HCT116 (cell line): Measurements from ENCODE around the gene BANF1.

Experiments
- CTCF ChIP-seq, 3 experiments: fragments of 200-600 bp in 1 of 3; sonication (generic) in 1 of 3; IDR thresholded peaks in 2 of 3; conservative IDR thresholded peaks in 1 of 3; 2 replicates each; pipeline ENCODE4 v1.5.1; 2012 to 2017; ENCODE audit warnings: low read depth in 2 of 3, low read length in 2 of 3, antibody characterized with exemption in 1 of 3, borderline replicate concordance in 1 of 3, control low read depth in 1 of 3, mild to moderate bottlenecking in 1 of 3, mixed read lengths in 1 of 3, mixed run types in 1 of 3, moderate library complexity in 1 of 3; ENCODE audit not compliant: insufficient read depth in 1 of 3
- EGR1 ChIP-seq: IDR thresholded peaks from 2 replicates; pipeline ENCODE4 v1.6.1; 2012; ENCODE audit warnings: low read depth
- EZH2 ChIP-seq: fragments of 200-600 bp; sonication (generic); IDR thresholded peaks from 2 replicates; pipeline ENCODE4 v1.6.1; 2017; ENCODE audit warnings: antibody characterized with exemption, mixed run types
- EZH2phosphoT487 ChIP-seq: fragments of 200-600 bp; IDR thresholded peaks from 2 replicates; pipeline ENCODE4 v1.6.1; 2018; ENCODE audit warnings: antibody characterized with exemption, borderline replicate concordance
- JUND ChIP-seq: IDR thresholded peaks from 2 replicates; pipeline ENCODE4 v1.6.1; 2012
- POLR2A ChIP-seq: IDR thresholded peaks from 2 replicates; pipeline ENCODE4 v1.7.0; 2011; ENCODE audit warnings: borderline replicate concordance; ENCODE audit not compliant: insufficient read depth, insufficient read length; ENCODE audit errors: extremely low read depth
- POLR2AphosphoS5 ChIP-seq: IDR thresholded peaks from 2 replicates; pipeline ENCODE4 v1.6.1; 2011; ENCODE audit warnings: mild to moderate bottlenecking, low read depth, low read length, moderate library complexity
- RAD21 ChIP-seq: IDR thresholded peaks from 2 replicates; pipeline ENCODE4 v1.6.1; 2012; ENCODE audit warnings: low read depth, mild to moderate bottlenecking
- REST ChIP-seq: IDR thresholded peaks from 2 replicates; pipeline ENCODE4 v1.6.1; 2012; ENCODE audit warnings: low read depth
- SIN3A ChIP-seq: IDR thresholded peaks from 2 replicates; pipeline ENCODE4 v1.6.1; 2012; ENCODE audit warnings: low read depth
- SP1 ChIP-seq: IDR thresholded peaks from 2 replicates; pipeline ENCODE4 v1.6.1; 2012; ENCODE audit warnings: low read depth
- YY1 ChIP-seq: IDR thresholded peaks from 2 replicates; pipeline ENCODE4 v1.6.1; 2011; ENCODE audit warnings: low read length, low read depth, moderate library complexity, mild to moderate bottlenecking; ENCODE audit not compliant: insufficient replicate concordance; ENCODE audit errors: extremely low read depth
- ZFX ChIP-seq: fragments of 450-650 bp; IDR thresholded peaks from 2 replicates; pipeline ENCODE4 v1.6.1; 2017

GRCh38 chr11:66013762-66014100 is 11.4 kb downstream of the BANF1 start:
- TF ChIP-seq RAD21 (no peak), SIN3A (no peak), YY1 (no peak), POLR2A (no peak), EGR1 (no peak), CTCF (IDR thresholded peaks at IDR 0.05 in 2 of 3, conservative IDR thresholded peaks at IDR 0.05 in 1 of 3; ENCODE audit: borderline replicate concordance in 1 of 3, insufficient read depth in 1 of 3, low read depth in 2 of 3, low read length in 2 of 3) (no peak), REST (no peak), JUND (no peak), EZH2 (no peak), POLR2AphosphoS5 (no peak), SP1 (no peak), EZH2phosphoT487 (no peak), ZFX (no peak)
